Prostate gland (tissue), 2 donors: ENCODE measurements around the gene CALB2.

Experiments
- CTCF ChIP-seq, 4 experiments: fragments of 200-600 bp in 2 of 4; fragments of 450-650 bp in 2 of 4; sonication (generic) in 2 of 4; IDR thresholded peaks; 1 replicate in 3 of 4; 2 replicates in 1 of 4; pipeline ENCODE4 v1.5.1; 2016 to 2019; ENCODE audit warnings: antibody characterized with exemption in 4 of 4, mild to moderate bottlenecking in 2 of 4, moderate library complexity in 2 of 4
- POLR2A ChIP-seq: fragments of 450-650 bp; IDR thresholded peaks from one replicate; pipeline ENCODE4 v1.6.1; 2016; ENCODE audit warnings: antibody characterized with exemption, mild to moderate bottlenecking

DNA sequence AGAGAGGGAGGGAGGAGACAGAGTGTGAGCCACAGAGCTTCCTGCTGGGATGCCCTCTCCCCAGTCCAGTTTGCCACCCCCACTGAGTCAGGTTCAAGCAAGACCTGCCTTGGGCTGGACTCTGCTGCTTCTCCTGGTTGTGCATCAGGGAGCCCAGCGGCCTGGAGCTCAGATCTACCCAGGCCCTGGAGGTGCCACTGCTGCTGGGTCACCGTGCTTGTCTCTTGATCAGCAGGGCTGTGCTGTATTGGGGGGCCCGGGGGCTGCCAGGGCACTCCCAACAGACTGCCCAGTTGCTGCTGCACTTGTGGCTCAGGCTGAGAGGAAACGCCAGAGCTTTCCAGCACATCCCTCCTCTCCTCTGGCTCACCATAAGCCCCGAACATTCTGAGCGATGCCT is 74.4 kb downstream of the CALB2 start:
- TF ChIP-seq CTCF (IDR thresholded peaks at IDR 0.05) (no peak), POLR2A (no peak)
